Keratinocyte (primary cell): Measurements from ENCODE around the gene GRM2. TPM values are rescaled to one million over a fixed set of nuclear protein-coding genes. Genes with fewer than 3 reads are reported as not detected.

Experiments
- DNase-seq: peaks from one replicate; pipeline ENCODE4 v3.0.0-alpha.2; 2011; ENCODE audit warnings: low read depth, missing footprints, low spot score
- FAIRE-seq: peaks from 2 replicates; lab custom pipeline; 2011; peaks lifted over from hg19 to GRCh38; lab: Jason Lieb, UNC
- H2AFZ ChIP-seq: 2 replicates; pipeline ENCODE4 v1.6.0; 2012; ENCODE audit warnings: low read length, control low read depth, inconsistent platforms; ENCODE audit not compliant: control insufficient read depth
- H3K27ac ChIP-seq: 2 replicates; pipeline ENCODE4 v1.5.1; 2011; ENCODE audit warnings: low read length; ENCODE audit not compliant: control insufficient read depth, insufficient read depth
- H3K27me3 ChIP-seq: 3 replicates; pipeline ENCODE4 v1.6.0; 2011; ENCODE audit warnings: low read length; ENCODE audit not compliant: control insufficient read depth, insufficient read depth; ENCODE audit errors: extremely low read depth
- H3K36me3 ChIP-seq, 2 experiments: 2 replicates in 1 of 2; 3 replicates in 1 of 2; pipeline ENCODE4 v1.5.1; 2011; ENCODE audit warnings: low read length in 2 of 2, mild to moderate bottlenecking in 1 of 2; ENCODE audit not compliant: control insufficient read depth in 2 of 2, insufficient read depth in 2 of 2; ENCODE audit errors: extremely low read depth in 1 of 2
- H3K4me1 ChIP-seq: 3 replicates; pipeline ENCODE4 v1.5.1; 2011; ENCODE audit warnings: low read length; ENCODE audit not compliant: control insufficient read depth, insufficient read depth; ENCODE audit errors: extremely low read depth
- H3K4me2 ChIP-seq: 3 replicates; pipeline ENCODE4 v1.6.0; 2011; ENCODE audit warnings: low read depth, low read length; ENCODE audit not compliant: control insufficient read depth, insufficient read depth; ENCODE audit errors: extremely low read depth
- H3K4me3 ChIP-seq, 3 experiments: fragments of 200-600 bp in 1 of 3; sonication (generic) in 1 of 3; 2 replicates in 2 of 3; 3 replicates in 1 of 3; pipeline ENCODE4 v1.5.1; 2011 to 2016; ENCODE audit warnings: low read length in 3 of 3, mild to moderate bottlenecking in 3 of 3, control low read depth in 2 of 3, inconsistent platforms in 1 of 3, low read depth in 1 of 3, mixed read lengths in 1 of 3, mixed run types in 1 of 3, moderate library complexity in 1 of 3; ENCODE audit not compliant: control insufficient read depth in 2 of 3, insufficient read depth in 2 of 3; ENCODE audit errors: extremely low read depth in 1 of 3
- H3K79me2 ChIP-seq: 2 replicates; pipeline ENCODE4 v1.6.0; 2012; ENCODE audit warnings: low read length; ENCODE audit not compliant: control insufficient read depth, insufficient read depth
- H3K9ac ChIP-seq: 3 replicates; pipeline ENCODE4 v1.6.0; 2011; ENCODE audit warnings: low read length; ENCODE audit not compliant: control insufficient read depth, insufficient read depth; ENCODE audit errors: extremely low read depth
- H3K9me1 ChIP-seq: 3 replicates; pipeline ENCODE4 v1.6.0; 2011; ENCODE audit warnings: low read length; ENCODE audit not compliant: control insufficient read depth, insufficient read depth; ENCODE audit errors: extremely low read depth
- H3K9me3 ChIP-seq: 2 replicates; pipeline ENCODE4 v1.5.1; 2012; ENCODE audit warnings: low read depth, low read length; ENCODE audit not compliant: control insufficient read depth
- H4K20me1 ChIP-seq: 3 replicates; pipeline ENCODE4 v1.6.0; 2011; ENCODE audit warnings: low read length; ENCODE audit not compliant: control insufficient read depth, insufficient read depth; ENCODE audit errors: extremely low read depth
- CTCF ChIP-seq, 3 experiments: IDR thresholded peaks in 1 of 3; conservative IDR thresholded peaks in 1 of 3; optimal IDR thresholded peaks in 1 of 3; 2 replicates in 2 of 3; 3 replicates in 1 of 3; pipeline versions ENCODE3 to v1.5.1; 2011; ENCODE audit warnings: low read length in 3 of 3, mild to moderate bottlenecking in 3 of 3, moderate library complexity in 2 of 3, control low read depth in 1 of 3, inconsistent platforms in 1 of 3; ENCODE audit not compliant: insufficient read depth in 2 of 3; ENCODE audit errors: extremely low read depth in 1 of 3
- EZH2 ChIP-seq: IDR thresholded peaks from one replicate; pipeline ENCODE4 v1.6.1; 2012; ENCODE audit warnings: inconsistent platforms, mild to moderate bottlenecking, low read length, moderate library complexity
- dilution Hi-C: fragments of 300-500 bp; cut with MboI; formaldehyde crosslinking; loops from one replicate; pipeline ENCODE4 v1.7.0; 2020; ENCODE audit warnings: low sequenced_read_pairs; ENCODE audit not compliant: extremely low pct_ligation_motif_present
- polyA plus RNA-seq, 5 experiments: library from polyadenylated mRNA; depleted of rRNA in 3 of 5; stranded (reverse) in 3 of 5; stranded (forward) in 1 of 5; unstranded in 1 of 5; fragments of >200 nt; gene quantifications; 1 replicate in 1 of 5; 2 replicates in 3 of 5; 3 replicates in 1 of 5; pipeline versions ENCODE4 v1.2.1 to v1.2.3, GENCODE V29; 2011 to 2012; ENCODE audit warnings: missing spikeins in 2 of 5, low read depth in 1 of 5, low replicate concordance in 1 of 5

Gene GRM2
- polyA plus RNA-seq, 1 donor (not counting 4 experiments of a cell fraction or from before 2014, with no cell fraction given): 0.07 TPM

GRCh38 chr3:51678186-51678585 is 28.7 kb upstream of the GRM2 start:
- no peak for FAIRE-seq
- dilution Hi-C loops: no loop called here

GRCh38 chr3:51678641-51679040 is 28.2 kb upstream of the GRM2 start:
- Histone ChIP-seq H3K27me3 (no peaks in the 10 kb centered on the region), H3K9me1 (peaks cover 9% of the 10 kb centered on the region), H2AFZ (no peak overlapping the region), H3K4me2 (no peak overlapping the region), H4K20me1 (no peaks in the 10 kb centered on the region), H3K9ac (no peak overlapping the region), H3K79me2 (peaks cover 13% of the 10 kb centered on the region), H3K36me3 (peaks cover 4 to 18% of the 10 kb centered on the region in 2 experiments), H3K4me3 (no peak overlapping the region), H3K9me3 (no peaks in the 10 kb centered on the region), H3K4me1 (peaks cover 54% of the 10 kb centered on the region), H3K27ac (no peak overlapping the region)
- dilution Hi-C loops: no loop called here
- DNase-seq (no peak), FAIRE-seq (no peak)
- no peak for TF ChIP-seq EZH2

More at GRCh38 chr3:51678186-51678585, 28.7 kb upstream of the GRM2 start:
- Histone ChIP-seq H3K9me3 (no peaks in the 10 kb centered on the region), H3K79me2 (peaks cover 14% of the 10 kb centered on the region), H3K27ac (no peak overlapping the region), H2AFZ (no peak overlapping the region), H3K27me3 (no peaks in the 10 kb centered on the region), H3K4me1 (peaks cover 57% of the 10 kb centered on the region), H3K9ac (no peak overlapping the region), H4K20me1 (no peaks in the 10 kb centered on the region), H3K4me2 (no peak overlapping the region), H3K4me3 (no peak overlapping the region), H3K9me1 (peaks cover 9% of the 10 kb centered on the region), H3K36me3 (peaks cover 2 to 18% of the 10 kb centered on the region in 2 experiments)
- no peak for TF ChIP-seq EZH2
- TF ChIP-seq CTCF (optimal IDR thresholded peaks at IDR 0.05 in 1 of 3, IDR thresholded peaks at IDR 0.05 in 1 of 3, conservative IDR thresholded peaks at IDR 0.05 in 1 of 3; ENCODE audit: extremely low read depth in 1 of 3, insufficient read depth in 2 of 3, low read length in 3 of 3): no peak
- DNase-seq: no peak

- Histone ChIP-seq H3K36me3 (peaks cover 7 to 23% of the 10 kb centered on the region in 2 experiments), H3K4me3 (no peak overlapping the region), H2AFZ (no peak overlapping the region), H4K20me1 (no peaks in the 10 kb centered on the region), H3K27ac (no peak overlapping the region), H3K4me2 (no peak overlapping the region), H3K9me3 (no peaks in the 10 kb centered on the region), H3K27me3 (no peaks in the 10 kb centered on the region), H3K9me1 (peaks cover 9% of the 10 kb centered on the region), H3K4me1 (peaks cover 47% of the 10 kb centered on the region), H3K79me2 (peaks cover 12% of the 10 kb centered on the region), H3K9ac (no peak overlapping the region)
- dilution Hi-C loops: no loop called here
- DNase-seq (no peak), FAIRE-seq (no peak)
- no peak for TF ChIP-seq EZH2
Observed at GRCh38 chr3:51679318-51679717, 27.6 kb upstream of the GRM2 start.
